Progenitor cell of endocrine pancreas (in vitro differentiated cells): ENCODE data around the gene CD36. TPM values are rescaled to one million over a fixed set of nuclear protein-coding genes. Genes with fewer than 3 reads are reported as not detected.

Experiments used
- DNase-seq: peaks from one replicate; pipeline ENCODE4 v3.0.0; 2021; ENCODE audit warnings: low spot score; ENCODE audit not compliant: unreplicated experiment
- H3K27ac Mint-ChIP-seq: 2 replicates; pipeline ENCODE4 v1.8.0; 2021; ENCODE audit warnings: mild to moderate bottlenecking, moderate library complexity, mixed read lengths
- H3K27me3 Mint-ChIP-seq: 2 replicates; pipeline ENCODE4 v1.8.0; 2021; ENCODE audit warnings: mixed read lengths
- H3K36me3 Mint-ChIP-seq: 2 replicates; pipeline ENCODE4 v1.8.0; 2022; ENCODE audit warnings: mixed read lengths; ENCODE audit not compliant: insufficient read depth
- H3K4me1 Mint-ChIP-seq: 2 replicates; pipeline ENCODE4 v1.8.0; 2021; ENCODE audit warnings: low read depth, mixed read lengths
- H3K4me3 Mint-ChIP-seq: 2 replicates; pipeline ENCODE4 v1.8.0; 2021; ENCODE audit warnings: low read depth, mild to moderate bottlenecking, moderate library complexity, mixed read lengths
- H3K9me3 Mint-ChIP-seq: 2 replicates; pipeline ENCODE4 v1.8.0; 2021; ENCODE audit warnings: low read depth, mixed read lengths
- CTCF ChIP-seq: fragments of 200-600 bp; sonication (generic); IDR thresholded peaks from one replicate; pipeline ENCODE4 v1.5.0; 2021; ENCODE audit warnings: antibody characterized with exemption, mild to moderate bottlenecking; ENCODE audit not compliant: unreplicated experiment
- long read RNA-seq: library from polyadenylated mRNA; unstranded; transcript quantifications from one replicate; pipeline ENCODE4 v2.0.0, GENCODE V29; 2020
- total RNA-seq: library from RNA; stranded (reverse); gene quantifications from 2 replicates; pipeline ENCODE4 v1.2.1, GENCODE V29; 2021

CD36 gene
- 7.2 and 7.7 TPM in 2 replicates for total RNA-seq
- long read RNA-seq, transcript CD36-207 (13 exons, 1,808 nt), result major isoform, 5 of 18 reads
- long read RNA-seq, partial matches to known transcripts, result 0 of 18 reads
- long read RNA-seq, other reads (novel, unspliced or antisense), result 13 of 18 reads

DNA sequence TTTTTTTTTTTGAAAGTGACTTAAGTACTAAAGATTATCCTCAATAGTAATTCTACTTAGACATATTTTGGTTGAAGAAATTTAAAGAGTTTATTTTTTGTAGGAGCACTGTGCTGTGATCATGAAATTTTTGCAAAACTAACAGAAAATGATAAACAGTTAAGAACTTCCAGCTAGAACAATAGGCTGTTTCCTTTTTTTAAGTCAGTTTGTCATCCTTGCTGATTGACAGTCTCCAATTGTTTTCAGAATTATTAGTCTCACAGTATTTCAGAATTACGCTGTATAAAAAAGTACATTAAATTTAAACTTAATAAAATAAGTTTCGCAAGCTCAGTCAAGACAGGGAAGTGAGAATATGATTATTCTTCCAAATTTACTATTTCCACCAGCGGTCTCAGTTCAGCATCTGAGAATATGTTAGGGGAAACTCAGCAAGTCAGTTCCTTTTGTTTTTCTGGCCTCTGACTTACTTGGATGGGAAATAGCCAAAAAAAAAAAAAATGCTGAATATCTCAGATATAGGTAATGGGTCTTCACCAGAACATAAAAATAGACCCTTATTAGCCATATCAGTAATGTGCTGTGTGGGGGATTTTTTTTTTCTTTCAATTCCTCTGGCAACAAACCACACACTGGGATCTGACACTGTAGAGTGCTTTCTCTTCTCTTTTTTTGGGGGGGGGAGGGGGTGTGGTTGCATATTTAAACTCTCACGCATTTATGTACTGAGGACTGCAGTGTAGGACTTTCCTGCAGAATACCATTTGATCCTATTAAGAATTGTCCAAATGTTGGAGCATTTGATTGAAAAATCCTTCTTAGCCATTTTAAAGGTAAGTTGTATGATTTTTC is at the start of gene CD36:
Gene CD36, plus strand, starts transcription at position 732 of the 855 bp plus-strand sequence. CDS start 8,099 bp downstream, outside the sequence.
- Mint-ChIP-seq H3K9me3 (peaks cover 5% of the 10 kb centered on the region), H3K27ac (no peak within 1 kb of the TSS), H3K4me3 (no peak within 1 kb of the TSS), H3K36me3 (no peaks in the 10 kb centered on the region), H3K27me3 (no peaks in the 10 kb centered on the region), H3K4me1 (peaks cover 2% of the 10 kb centered on the region)
- DNase-seq, result no peak
- TF ChIP-seq CTCF, result no peak

DNA sequence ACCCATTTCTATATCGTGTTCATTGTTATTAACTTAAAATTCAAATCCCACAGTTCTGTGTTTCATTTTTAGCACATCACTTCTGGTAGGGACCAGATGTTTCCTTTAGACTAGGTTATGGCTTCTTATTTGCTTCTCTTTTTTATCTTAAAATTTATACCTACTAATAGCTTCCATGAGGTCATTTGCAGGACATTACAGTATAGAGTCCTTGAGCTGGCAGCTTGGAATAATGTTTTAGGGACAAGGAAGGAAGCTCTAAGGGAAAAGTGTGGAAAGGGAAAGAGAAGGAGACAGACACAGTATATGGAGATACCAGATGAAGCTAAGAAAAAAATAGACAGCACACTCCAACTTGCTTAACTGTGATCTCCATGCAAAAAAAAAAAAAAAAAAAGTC is 48.8 kb upstream of the CD36 start:
- Mint-ChIP-seq H3K36me3 (no peaks in the 10 kb centered on the region), H3K4me3 (no peak overlapping the region), H3K27ac (no peak overlapping the region), H3K27me3 (no peaks in the 10 kb centered on the region), H3K9me3 (no peaks in the 10 kb centered on the region), H3K4me1 (peaks cover 3% of the 10 kb centered on the region)
- TF ChIP-seq CTCF, result no peak
- no peak for DNase-seq

DNA sequence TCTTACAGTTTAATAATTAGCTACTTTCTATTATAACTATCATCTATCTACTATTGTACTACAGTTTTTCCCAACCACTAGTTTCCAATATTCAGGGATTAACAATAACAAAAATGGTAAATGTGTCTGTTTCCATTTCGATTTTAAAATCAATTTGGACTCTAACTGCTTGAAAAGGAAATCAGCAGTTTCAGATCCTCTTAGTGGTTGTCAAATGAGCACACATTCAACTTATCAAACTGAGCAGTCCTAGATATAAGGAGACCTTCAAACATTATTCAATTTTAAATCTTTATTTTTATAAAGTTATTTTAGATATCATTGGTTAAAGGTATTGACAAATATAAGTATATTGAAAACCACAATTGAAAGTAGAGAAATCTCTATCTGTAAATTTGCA is 46.8 kb upstream of the CD36 start:
- no peak overlapping the region for H3K27ac Mint-ChIP-seq
- no peak overlapping the region for H3K4me3 Mint-ChIP-seq
- DNase-seq, result no peak
- H3K27me3 Mint-ChIP-seq, result no peaks in the 10 kb centered on the region
- no peaks in the 10 kb centered on the region for H3K36me3 Mint-ChIP-seq
- no peaks in the 10 kb centered on the region for H3K9me3 Mint-ChIP-seq
- TF ChIP-seq CTCF, result no peak
- H3K4me1 Mint-ChIP-seq, result peaks cover 2% of the 10 kb centered on the region

GRCh38 chr7:80593869-80594586 is 44.4 kb upstream of the CD36 start:
- H3K36me3 Mint-ChIP-seq, result no peaks in the 10 kb centered on the region
- no peaks in the 10 kb centered on the region for H3K9me3 Mint-ChIP-seq
- H3K4me3 Mint-ChIP-seq, result no peak overlapping the region
- no peak overlapping the region for H3K27ac Mint-ChIP-seq
- H3K4me1 Mint-ChIP-seq, result no peaks in the 10 kb centered on the region
- no peaks in the 10 kb centered on the region for H3K27me3 Mint-ChIP-seq
- no peak for TF ChIP-seq CTCF
- DNase-seq, result no peak

GRCh38 chr7:80596933-80597517 is 41.4 kb upstream of the CD36 start:
- Mint-ChIP-seq H3K4me1 (peaks cover 6% of the 10 kb centered on the region), H3K27me3 (no peaks in the 10 kb centered on the region), H3K27ac (no peak overlapping the region), H3K4me3 (no peak overlapping the region), H3K36me3 (no peaks in the 10 kb centered on the region), H3K9me3 (no peaks in the 10 kb centered on the region)
- no peak for DNase-seq
- no peak for TF ChIP-seq CTCF
